Type B pancreatic cell (in vitro differentiated cells): Measurements from ENCODE around the gene LIN7B. TPM values are rescaled to one million over a fixed set of nuclear protein-coding genes. Genes with fewer than 3 reads are reported as not detected.

ENCODE experiments used
- DNase-seq: peaks from one replicate; pipeline ENCODE4 v3.0.0; 2021; ENCODE audit warnings: mixed read lengths; ENCODE audit not compliant: unreplicated experiment; ENCODE audit errors: extremely low spot score
- H3K27ac Mint-ChIP-seq: 2 replicates; pipeline ENCODE4 v1.8.0; 2021; ENCODE audit warnings: mild to moderate bottlenecking, mixed read lengths
- H3K27me3 Mint-ChIP-seq: 2 replicates; pipeline ENCODE4 v1.8.0; 2021; ENCODE audit warnings: mixed read lengths
- H3K36me3 Mint-ChIP-seq: 2 replicates; pipeline ENCODE4 v1.8.0; 2021; ENCODE audit warnings: mixed read lengths
- H3K4me1 Mint-ChIP-seq: one replicate; pipeline ENCODE4 v1.8.0; 2021; ENCODE audit warnings: mixed read lengths; ENCODE audit not compliant: unreplicated experiment
- H3K4me3 Mint-ChIP-seq: 2 replicates; pipeline ENCODE4 v1.8.0; 2021; ENCODE audit warnings: mild to moderate bottlenecking, mixed read lengths
- H3K9me3 Mint-ChIP-seq: 2 replicates; pipeline ENCODE4 v1.8.0; 2021; ENCODE audit warnings: mixed read lengths
- CTCF ChIP-seq: fragments of 200-600 bp; sonication (generic); conservative IDR thresholded peaks from 2 replicates; pipeline ENCODE4 v1.5.0; 2021; ENCODE audit warnings: antibody characterized with exemption, mild to moderate bottlenecking
- total RNA-seq: library from RNA; stranded (reverse); gene quantifications from 2 replicates; pipeline ENCODE4 v1.2.1, GENCODE V29; 2021; ENCODE audit warnings: low replicate concordance

The LIN7B gene
- total RNA-seq, 1 donor from 2014 or later = 10.6 TPM

GRCh38 chr19:49167857-49168409 is 53.8 kb downstream of the LIN7B start:
- H3K4me3 Mint-ChIP-seq = no peak overlapping the region
- H3K9me3 Mint-ChIP-seq = no peaks in the 10 kb centered on the region
- DNase-seq = no peak
- no peak for TF ChIP-seq CTCF
- no peaks in the 10 kb centered on the region for H3K27me3 Mint-ChIP-seq
- no peak overlapping the region for H3K27ac Mint-ChIP-seq
- peaks cover 6% of the 10 kb centered on the region for H3K36me3 Mint-ChIP-seq
- no peaks in the 10 kb centered on the region for H3K4me1 Mint-ChIP-seq

Other genes with a start within 250 kb of the LIN7B start
- gene PLEKHA4, start 245.8 kb upstream of the LIN7B start, total RNA-seq = 15.8 and 45.4 TPM in 2 replicates
- gene PPP1R15A, start 241.9 kb upstream of the LIN7B start, total RNA-seq = 57.5 and 161 TPM in 2 replicates
- not detected in 2 replicates for gene TULP2, start 215.6 kb upstream of the LIN7B start, total RNA-seq
- gene NUCB1, start 214.1 kb upstream of the LIN7B start, total RNA-seq = 202 and 205 TPM in 2 replicates
- gene DHDH, start 180.7 kb upstream of the LIN7B start, total RNA-seq = 1.4 and 3.4 TPM in 2 replicates
- 161 and 201 TPM in 2 replicates for gene BAX, start 159.5 kb upstream of the LIN7B start, total RNA-seq
- 1,657 and 2,039 TPM in 2 replicates for gene FTL, start 149.1 kb upstream of the LIN7B start, total RNA-seq
- 62.1 and 64.8 TPM in 2 replicates for gene GYS1, start 121.1 kb upstream of the LIN7B start, total RNA-seq
- gene RUVBL2, start 120.5 kb upstream of the LIN7B start, total RNA-seq = 72.6 and 99.5 TPM in 2 replicates
- not detected in 2 replicates for gene LHB, start 97.3 kb upstream of the LIN7B start, total RNA-seq
- 6.1 TPM in 1 of 2 replicates, not detected in the other for gene CGB3, start 90.0 kb upstream of the LIN7B start, total RNA-seq
- not detected in 2 replicates for gene CGB2, start 82.5 kb upstream of the LIN7B start, total RNA-seq
- gene CGB1, start 77.5 kb upstream of the LIN7B start, total RNA-seq = not detected in 2 replicates
- gene CGB5, start 70.5 kb upstream of the LIN7B start, total RNA-seq = 6.7 TPM in 1 of 2 replicates, not detected in the other
- gene CGB8, start 65.3 kb upstream of the LIN7B start, total RNA-seq = 9.4 TPM in 1 of 2 replicates, not detected in the other
- gene CGB7, start 56.6 kb upstream of the LIN7B start, total RNA-seq = 1.9 and 3.6 TPM in 2 replicates
- gene NTF4, start 49.6 kb upstream of the LIN7B start, total RNA-seq = 3.9 and 5.2 TPM in 2 replicates
- not detected in 2 replicates for gene KCNA7, start 41.7 kb upstream of the LIN7B start, total RNA-seq
- 205 and 296 TPM in 2 replicates for gene SNRNP70, start 28.9 kb upstream of the LIN7B start, total RNA-seq
- 2.3 and 2.6 TPM in 2 replicates for gene C19orf73, start 4.8 kb downstream of the LIN7B start, total RNA-seq
- 15.2 and 17.8 TPM in 2 replicates for gene PPFIA3, start 5.2 kb downstream of the LIN7B start, total RNA-seq
- 3.2 TPM in 1 of 2 replicates, not detected in the other for gene HRC, start 41.0 kb downstream of the LIN7B start, total RNA-seq
- gene TRPM4, start 43.4 kb downstream of the LIN7B start, total RNA-seq = 33.1 and 41.5 TPM in 2 replicates
- gene SLC6A16, start 210.8 kb downstream of the LIN7B start, total RNA-seq = 0.31 and 3.5 TPM in 2 replicates
- not detected in 2 replicates for gene CD37, start 221.0 kb downstream of the LIN7B start, total RNA-seq
- 28.9 and 116 TPM in 2 replicates for gene TEAD2, start 248.0 kb downstream of the LIN7B start, total RNA-seq
- 0.90 and 9.4 TPM in 2 replicates for gene DKKL1, start 249.5 kb downstream of the LIN7B start, total RNA-seq